Breast epithelium (tissue), 3 donors: ENCODE data around the gene DGKE.

Experiments used
- POLR2A ChIP-seq: fragments of 450-650 bp; IDR thresholded peaks from one replicate; pipeline ENCODE4 v1.6.1; 2016; ENCODE audit warnings: antibody characterized with exemption, mild to moderate bottlenecking, moderate library complexity
- POLR2AphosphoS5 ChIP-seq, 3 donors: sonication (generic); formaldehyde crosslinking; IDR thresholded peaks; one replicate each; pipeline ENCODE4 v1.6.1; 2017; ENCODE audit warnings: antibody characterized with exemption in 3 of 3
- TF ChIP-seq, protein P1 (sequence below), 3 donors: fragments of 450-650 bp; IDR thresholded peaks; one replicate each; pipeline ENCODE4 v1.5.1; 2016 to 2017; ENCODE audit warnings: antibody characterized with exemption in 3 of 3, mild to moderate bottlenecking in 3 of 3, moderate library complexity in 3 of 3

DNA sequence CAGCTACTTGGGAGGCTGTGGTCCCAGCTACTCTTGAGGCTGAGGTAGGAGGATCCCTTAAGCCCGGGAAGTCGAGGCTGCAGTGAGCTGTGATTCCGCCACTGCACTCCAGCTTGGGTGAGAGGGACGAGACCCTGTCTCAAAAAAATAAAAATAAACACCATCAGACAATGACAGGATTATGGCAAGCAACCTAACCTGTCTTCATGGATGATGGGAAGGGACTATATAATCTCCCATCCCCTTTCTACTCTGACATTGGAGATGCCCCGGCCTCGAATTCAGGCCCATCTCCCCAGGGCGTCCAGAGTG is 79.0 kb downstream of the DGKE start:
- TF ChIP-seq POLR2A (no peak), POLR2AphosphoS5 (IDR thresholded peaks at IDR 0.05) (no peak)
- TF ChIP-seq, protein P1, sequence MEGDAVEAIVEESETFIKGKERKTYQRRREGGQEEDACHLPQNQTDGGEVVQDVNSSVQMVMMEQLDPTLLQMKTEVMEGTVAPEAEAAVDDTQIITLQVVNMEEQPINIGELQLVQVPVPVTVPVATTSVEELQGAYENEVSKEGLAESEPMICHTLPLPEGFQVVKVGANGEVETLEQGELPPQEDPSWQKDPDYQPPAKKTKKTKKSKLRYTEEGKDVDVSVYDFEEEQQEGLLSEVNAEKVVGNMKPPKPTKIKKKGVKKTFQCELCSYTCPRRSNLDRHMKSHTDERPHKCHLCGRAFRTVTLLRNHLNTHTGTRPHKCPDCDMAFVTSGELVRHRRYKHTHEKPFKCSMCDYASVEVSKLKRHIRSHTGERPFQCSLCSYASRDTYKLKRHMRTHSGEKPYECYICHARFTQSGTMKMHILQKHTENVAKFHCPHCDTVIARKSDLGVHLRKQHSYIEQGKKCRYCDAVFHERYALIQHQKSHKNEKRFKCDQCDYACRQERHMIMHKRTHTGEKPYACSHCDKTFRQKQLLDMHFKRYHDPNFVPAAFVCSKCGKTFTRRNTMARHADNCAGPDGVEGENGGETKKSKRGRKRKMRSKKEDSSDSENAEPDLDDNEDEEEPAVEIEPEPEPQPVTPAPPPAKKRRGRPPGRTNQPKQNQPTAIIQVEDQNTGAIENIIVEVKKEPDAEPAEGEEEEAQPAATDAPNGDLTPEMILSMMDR (IDR thresholded peaks at IDR 0.05) = no peak
